ENCODE data around the gene VAV3.

VAV3 gene

GRCh38 chr1:107804134-107804533 lies 160.8 kb downstream of the VAV3 start:
- DNase-seq: no peak
- peak overlapping the region; percentile 63 for H3K27ac Mint-ChIP-seq
- peaks cover 10% of the 10 kb centered on the region for H3K9me3 Mint-ChIP-seq
- H3K27me3 Mint-ChIP-seq: no peaks in the 10 kb centered on the region
- H3K4me1 Mint-ChIP-seq: peaks cover 60% of the 10 kb centered on the region
- H3K4me3 Mint-ChIP-seq: peak overlapping the region; percentile 19
- ATAC-seq: no peak
- H3K36me3 Mint-ChIP-seq (ENCODE audit: low read depth): peaks cover 2% of the 10 kb centered on the region

- Mint-ChIP-seq H3K27ac (peak overlapping the region; percentile 63), H3K27me3 (no peaks in the 10 kb centered on the region), H3K4me1 (peaks cover 57% of the 10 kb centered on the region)
Measured at GRCh38 chr1:107803579-107803978, 161.4 kb downstream of the VAV3 start.

GRCh38 chr1:107802654-107803053 lies 162.3 kb downstream of the VAV3 start:
- H3K27ac Mint-ChIP-seq: no peak overlapping the region
- H3K4me1 Mint-ChIP-seq: peaks cover 52% of the 10 kb centered on the region
- H3K27me3 Mint-ChIP-seq: no peaks in the 10 kb centered on the region
- H3K36me3 Mint-ChIP-seq (ENCODE audit: low read depth): peaks cover 2% of the 10 kb centered on the region
- DNase-seq (no peak), ATAC-seq (no peak)
- no peak overlapping the region for H3K4me3 Mint-ChIP-seq
- peaks cover 10% of the 10 kb centered on the region for H3K9me3 Mint-ChIP-seq

More at GRCh38 chr1:107803579-107803978, 161.4 kb downstream of the VAV3 start:
- H3K4me3 Mint-ChIP-seq: no peak overlapping the region
- DNase-seq (no peak), ATAC-seq (no peak)
- peaks cover 10% of the 10 kb centered on the region for H3K9me3 Mint-ChIP-seq
- peaks cover 2% of the 10 kb centered on the region for H3K36me3 Mint-ChIP-seq (ENCODE audit: low read depth)

- Mint-ChIP-seq H3K9me3 (peaks cover 9% of the 10 kb centered on the region), H3K36me3 (ENCODE audit: low read depth) (no peaks in the 10 kb centered on the region), H3K4me3 (peak overlapping the region; percentile 39), H3K27ac (peak overlapping the region; percentile 71), H3K27me3 (no peaks in the 10 kb centered on the region), H3K4me1 (peaks cover 52% of the 10 kb centered on the region)
- ATAC-seq: peak; percentile 84
- DNase-seq: peak; percentile 14
Measured at GRCh38 chr1:107795994-107796393, 169.0 kb downstream of the VAV3 start.

- peak overlapping the region; percentile 71 for H3K27ac Mint-ChIP-seq
- ATAC-seq (peak; percentile 72), DNase-seq (no peak)
- H3K36me3 Mint-ChIP-seq (ENCODE audit: low read depth): no peaks in the 10 kb centered on the region
- H3K9me3 Mint-ChIP-seq: peaks cover 4% of the 10 kb centered on the region
- no peak overlapping the region for H3K4me3 Mint-ChIP-seq
- H3K4me1 Mint-ChIP-seq: peaks cover 56% of the 10 kb centered on the region
- H3K27me3 Mint-ChIP-seq: no peaks in the 10 kb centered on the region
Measured at GRCh38 chr1:107795441-107795840, 169.5 kb downstream of the VAV3 start.

GRCh38 chr1:107794571-107794970 lies 170.4 kb downstream of the VAV3 start:
- Mint-ChIP-seq H3K4me3 (peak overlapping the region; percentile 21), H3K36me3 (ENCODE audit: low read depth) (peaks cover 2% of the 10 kb centered on the region), H3K27ac (peak overlapping the region; percentile 71), H3K9me3 (no peaks in the 10 kb centered on the region), H3K27me3 (no peaks in the 10 kb centered on the region), H3K4me1 (peaks cover 61% of the 10 kb centered on the region)
- ATAC-seq: no peak
- no peak for DNase-seq

GRCh38 chr1:107793896-107794453 lies 171.0 kb downstream of the VAV3 start:
- Mint-ChIP-seq H3K9me3 (no peaks in the 10 kb centered on the region), H3K36me3 (ENCODE audit: low read depth) (peaks cover 2% of the 10 kb centered on the region), H3K4me3 (no peak overlapping the region), H3K27me3 (no peaks in the 10 kb centered on the region), H3K4me1 (peaks cover 64% of the 10 kb centered on the region), H3K27ac (peak overlapping the region; percentile 70)
- peak; percentile 31 for ATAC-seq
- DNase-seq: no peak

- DNase-seq: no peak
- Mint-ChIP-seq H3K4me3 (no peak overlapping the region), H3K9me3 (no peaks in the 10 kb centered on the region), H3K4me1 (peaks cover 80% of the 10 kb centered on the region), H3K27ac (peak overlapping the region; percentile 8), H3K27me3 (no peaks in the 10 kb centered on the region), H3K36me3 (ENCODE audit: low read depth) (peaks cover 2% of the 10 kb centered on the region)
- ATAC-seq: no peak
Measured at GRCh38 chr1:107791348-107791747, 173.6 kb downstream of the VAV3 start.

- Mint-ChIP-seq H3K4me1 (peaks cover 80% of the 10 kb centered on the region), H3K9me3 (no peaks in the 10 kb centered on the region), H3K27ac (no peak overlapping the region), H3K27me3 (no peaks in the 10 kb centered on the region), H3K4me3 (no peak overlapping the region), H3K36me3 (ENCODE audit: low read depth) (peaks cover 2% of the 10 kb centered on the region)
- no peak for ATAC-seq
- DNase-seq: no peak
Measured at GRCh38 chr1:107789817-107790524, 175.0 kb downstream of the VAV3 start.

GRCh38 chr1:107788206-107789202 lies 176.5 kb downstream of the VAV3 start:
- Mint-ChIP-seq H3K36me3 (ENCODE audit: low read depth) (peaks cover 2% of the 10 kb centered on the region), H3K27ac (no peak overlapping the region), H3K9me3 (no peaks in the 10 kb centered on the region), H3K4me1 (peaks cover 76% of the 10 kb centered on the region), H3K27me3 (no peaks in the 10 kb centered on the region), H3K4me3 (no peak overlapping the region)
- no peak for ATAC-seq
- DNase-seq: no peak

- H3K27ac Mint-ChIP-seq: peak overlapping the region; percentile 62
- peak; percentile 28 for DNase-seq
- H3K9me3 Mint-ChIP-seq: no peaks in the 10 kb centered on the region
- no peak overlapping the region for H3K4me3 Mint-ChIP-seq
- no peaks in the 10 kb centered on the region for H3K27me3 Mint-ChIP-seq
- H3K4me1 Mint-ChIP-seq: peaks cover 77% of the 10 kb centered on the region
- ATAC-seq: no peak
- H3K36me3 Mint-ChIP-seq (ENCODE audit: low read depth): peaks cover 2% of the 10 kb centered on the region
Measured at GRCh38 chr1:107787299-107787698, 177.7 kb downstream of the VAV3 start.

- H3K9me3 Mint-ChIP-seq: no peaks in the 10 kb centered on the region
- peaks cover 76% of the 10 kb centered on the region for H3K4me1 Mint-ChIP-seq
- no peak for ATAC-seq
- H3K36me3 Mint-ChIP-seq (ENCODE audit: low read depth): peaks cover 2% of the 10 kb centered on the region
- peak overlapping the region; percentile 58 for H3K4me3 Mint-ChIP-seq
- no peak for DNase-seq
- H3K27me3 Mint-ChIP-seq: no peaks in the 10 kb centered on the region
- H3K27ac Mint-ChIP-seq: peak overlapping the region; percentile 62
Measured at GRCh38 chr1:107786203-107786845, 178.7 kb downstream of the VAV3 start.

GRCh38 chr1:107785496-107786202 lies 179.3 kb downstream of the VAV3 start:
- H3K27me3 Mint-ChIP-seq: no peaks in the 10 kb centered on the region
- H3K4me1 Mint-ChIP-seq: peaks cover 70% of the 10 kb centered on the region
- no peak for DNase-seq
- H3K27ac Mint-ChIP-seq: peak overlapping the region; percentile 62
- H3K36me3 Mint-ChIP-seq (ENCODE audit: low read depth): peaks cover 2% of the 10 kb centered on the region
- ATAC-seq: no peak
- H3K9me3 Mint-ChIP-seq: no peaks in the 10 kb centered on the region
- peak overlapping the region; percentile 58 for H3K4me3 Mint-ChIP-seq

All from activated naive CD8-positive, alpha-beta T cell treated with anti-CD3 and anti-CD28 coated beads, Interleukin-2, amount 50 U/mL, for 24 hours (primary cell).